Osteocyte (in vitro differentiated cells): ENCODE measurements around the gene CAMKMT. TPM values are rescaled to one million over a fixed set of nuclear protein-coding genes. Genes with fewer than 3 reads are reported as not detected.

Source experiments
- DNase-seq: peaks from one replicate; pipeline ENCODE4 v3.0.0; 2021; ENCODE audit warnings: mixed read lengths; ENCODE audit not compliant: unreplicated experiment; ENCODE audit errors: extremely low spot score
- H3K27ac Mint-ChIP-seq: one replicate; pipeline ENCODE4 v1.8.0; 2021; ENCODE audit warnings: mild to moderate bottlenecking, mixed read lengths; ENCODE audit not compliant: unreplicated experiment
- H3K27me3 Mint-ChIP-seq: one replicate; pipeline ENCODE4 v1.8.0; 2021; ENCODE audit warnings: mixed read lengths; ENCODE audit not compliant: unreplicated experiment
- H3K36me3 Mint-ChIP-seq: one replicate; pipeline ENCODE4 v1.8.0; 2021; ENCODE audit warnings: mixed read lengths; ENCODE audit not compliant: unreplicated experiment
- H3K4me1 Mint-ChIP-seq: one replicate; pipeline ENCODE4 v1.8.0; 2021; ENCODE audit warnings: mixed read lengths; ENCODE audit not compliant: unreplicated experiment
- H3K4me3 Mint-ChIP-seq: one replicate; pipeline ENCODE4 v1.8.0; 2021; ENCODE audit warnings: mild to moderate bottlenecking, moderate library complexity, mixed read lengths; ENCODE audit not compliant: unreplicated experiment
- H3K9me3 Mint-ChIP-seq: one replicate; pipeline ENCODE4 v1.8.0; 2021; ENCODE audit warnings: mixed read lengths; ENCODE audit not compliant: unreplicated experiment
- CTCF ChIP-seq: fragments of 200-600 bp; sonication (generic); IDR thresholded peaks from 2 replicates; pipeline ENCODE4 v1.5.0; 2021; ENCODE audit warnings: antibody characterized with exemption, mild to moderate bottlenecking, moderate library complexity
- total RNA-seq: library from RNA; stranded (reverse); gene quantifications from 2 replicates; pipeline ENCODE4 v1.2.1, GENCODE V29; 2021

Gene CAMKMT
- total RNA-seq, 1 donor from 2014 or later = 10.9 TPM

- H3K4me1 Mint-ChIP-seq = no peaks in the 10 kb centered on the region
- H3K27me3 Mint-ChIP-seq = peaks cover 76% of the 10 kb centered on the region
- no peak for DNase-seq
- no peaks in the 10 kb centered on the region for H3K36me3 Mint-ChIP-seq
- no peak for TF ChIP-seq CTCF
- H3K27ac Mint-ChIP-seq = no peak overlapping the region
- no peak overlapping the region for H3K4me3 Mint-ChIP-seq
- H3K9me3 Mint-ChIP-seq = no peaks in the 10 kb centered on the region
Observed at GRCh38 chr2:44813165-44813564, 451.4 kb downstream of the CAMKMT start.

GRCh38 chr2:44813658-44814057, 451.9 kb downstream of the CAMKMT start:
- H3K27ac Mint-ChIP-seq = no peak overlapping the region
- no peaks in the 10 kb centered on the region for H3K4me1 Mint-ChIP-seq
- no peak for TF ChIP-seq CTCF
- no peaks in the 10 kb centered on the region for H3K9me3 Mint-ChIP-seq
- DNase-seq = no peak
- no peak overlapping the region for H3K4me3 Mint-ChIP-seq
- peaks cover 75% of the 10 kb centered on the region for H3K27me3 Mint-ChIP-seq
- H3K36me3 Mint-ChIP-seq = no peaks in the 10 kb centered on the region

- no peaks in the 10 kb centered on the region for H3K36me3 Mint-ChIP-seq
Observed at GRCh38 chr2:44817256-44817655, 455.5 kb downstream of the CAMKMT start.

GRCh38 chr2:44817673-44818335, 456.1 kb downstream of the CAMKMT start:
- Mint-ChIP-seq H3K4me1 (no peaks in the 10 kb centered on the region), H3K9me3 (no peaks in the 10 kb centered on the region), H3K36me3 (no peaks in the 10 kb centered on the region), H3K27me3 (peaks cover 64% of the 10 kb centered on the region), H3K27ac (no peak overlapping the region), H3K4me3 (no peak overlapping the region)
- DNase-seq = no peak
- no peak for TF ChIP-seq CTCF

More at GRCh38 chr2:44817256-44817655, 455.5 kb downstream of the CAMKMT start:
- no peak for DNase-seq
- Mint-ChIP-seq H3K9me3 (no peaks in the 10 kb centered on the region), H3K27ac (no peak overlapping the region), H3K27me3 (peaks cover 64% of the 10 kb centered on the region), H3K4me3 (no peak overlapping the region), H3K4me1 (no peaks in the 10 kb centered on the region)
- TF ChIP-seq CTCF = no peak

- Mint-ChIP-seq H3K4me1 (no peaks in the 10 kb centered on the region), H3K9me3 (no peaks in the 10 kb centered on the region), H3K36me3 (no peaks in the 10 kb centered on the region), H3K4me3 (no peak overlapping the region), H3K27ac (no peak overlapping the region), H3K27me3 (peaks cover 60% of the 10 kb centered on the region)
- DNase-seq = no peak
- TF ChIP-seq CTCF = no peak
Observed at GRCh38 chr2:44819061-44819460, 457.3 kb downstream of the CAMKMT start.
